HEK293T (cell line): ENCODE data around the gene NIN.

Source experiments
- CTCF ChIA-PET: fragments of 350-600 bp; formaldehyde crosslinking; extraction: SDS; loops from one replicate; lab custom pipeline; 2021; ENCODE audit warnings: antibody characterized with exemption, inconsistent platforms; lab: Yijun Ruan, JAX
- POLR2A ChIA-PET: fragments of 350-600 bp; formaldehyde crosslinking; extraction: SDS; loops from one replicate; lab custom pipeline; 2020; ENCODE audit warnings: antibody characterized with exemption, inconsistent platforms; lab: Yijun Ruan, JAX
- DNase-seq: peaks from one replicate; pipeline ENCODE4 v3.0.0; 2012; ENCODE audit warnings: mixed read lengths; ENCODE audit errors: extremely low spot score
- ARNT ChIP-seq: fragments of 450-650 bp; IDR thresholded peaks from 2 replicates; pipeline ENCODE4 v1.6.1; 2017; ENCODE audit warnings: mild to moderate bottlenecking
- BHLHE40 ChIP-seq: fragments of 450-650 bp; IDR thresholded peaks from 2 replicates; pipeline ENCODE4 v1.6.1; 2016; ENCODE audit warnings: mild to moderate bottlenecking, moderate library complexity, borderline replicate concordance
- CTBP1 ChIP-seq: fragments of 450-650 bp; IDR thresholded peaks from 2 replicates; pipeline ENCODE4 v1.6.1; 2016; ENCODE audit warnings: borderline replicate concordance
- ELF4 ChIP-seq: fragments of 450-650 bp; IDR thresholded peaks from 2 replicates; pipeline ENCODE4 v1.6.1; 2017; ENCODE audit warnings: antibody characterized with exemption
- FOXA1 ChIP-seq: fragments of 450-650 bp; IDR thresholded peaks from 2 replicates; pipeline ENCODE4 v1.6.1; 2016; ENCODE audit warnings: mild to moderate bottlenecking
- FOXK2 ChIP-seq: fragments of 450-650 bp; IDR thresholded peaks from 2 replicates; pipeline ENCODE4 v1.6.1; 2016; ENCODE audit warnings: mild to moderate bottlenecking
- FOXM1 ChIP-seq: fragments of 450-650 bp; IDR thresholded peaks from 2 replicates; pipeline ENCODE4 v1.6.1; 2017; ENCODE audit warnings: mild to moderate bottlenecking, borderline replicate concordance
- HDGF ChIP-seq: fragments of 450-650 bp; IDR thresholded peaks from 2 replicates; pipeline ENCODE4 v1.6.1; 2017; ENCODE audit warnings: antibody characterized with exemption, borderline replicate concordance
- L3MBTL2 ChIP-seq: fragments of 450-650 bp; conservative IDR thresholded peaks from 2 replicates; pipeline ENCODE4 v1.6.1; 2016; ENCODE audit warnings: mild to moderate bottlenecking
- LEF1 ChIP-seq: fragments of 450-650 bp; IDR thresholded peaks from 2 replicates; pipeline ENCODE4 v1.6.1; 2017; ENCODE audit warnings: mild to moderate bottlenecking, borderline replicate concordance
- NFRKB ChIP-seq: fragments of 450-650 bp; IDR thresholded peaks from 2 replicates; pipeline ENCODE4 v1.6.1; 2016; ENCODE audit warnings: mild to moderate bottlenecking, moderate library complexity
- PKNOX1 ChIP-seq: fragments of 450-650 bp; IDR thresholded peaks from 2 replicates; pipeline ENCODE4 v1.6.1; 2016
- SP1 ChIP-seq: fragments of 450-650 bp; IDR thresholded peaks from 2 replicates; pipeline ENCODE4 v1.6.1; 2017
- SUZ12 ChIP-seq: fragments of 450-650 bp; IDR thresholded peaks from 2 replicates; pipeline ENCODE4 v1.6.1; 2016; ENCODE audit warnings: mild to moderate bottlenecking
- TARDBP ChIP-seq: fragments of 450-650 bp; IDR thresholded peaks from 2 replicates; pipeline ENCODE4 v1.6.1; 2016
- ZNF384 ChIP-seq: fragments of 450-650 bp; IDR thresholded peaks from 2 replicates; pipeline ENCODE4 v1.6.1; 2016

NIN gene

GRCh38 chr14:50780393-50780792 lies 50.6 kb downstream of the NIN start:
- POLR2A ChIA-PET = interaction anchor here (0.8 kb wide), 1 partner anchor 70 kb away, joined by 3 read pairs; no protein-coding TSS in a partner anchor
- DNase-seq = no peak
- CTCF ChIA-PET = interaction anchor here (0.8 kb wide), 1 partner anchor 163 kb away, joined by 3 read pairs; no protein-coding TSS in a partner anchor
- no peak for TF ChIP-seq NFRKB

- POLR2A ChIA-PET = interaction anchor here (1.3 kb wide), 1 partner anchor 51 kb away, joined by 3 read pairs; no protein-coding TSS in a partner anchor
- TF ChIP-seq L3MBTL2 (no peak), ZNF384 (no peak), FOXK2 (no peak), ELF4 (no peak), FOXM1 (no peak), FOXA1 (no peak), PKNOX1 (no peak), LEF1 (no peak)
- DNase-seq = no peak
- CTCF ChIA-PET = interaction anchor here (0.6 to 4.0 kb wide), 9 partner anchors 8 to 182 kb away, joined by 3 to 32 read pairs (median 4); no protein-coding TSS in a partner anchor
These were observed 52.1 kb downstream of the NIN start for GRCh38 chr14:50778721-50779483.

- ChIA-PET POLR2A (interaction anchor here (1.3 kb wide), 1 partner anchor 237 kb away, joined by 3 read pairs; no protein-coding TSS in a partner anchor), CTCF (interaction anchor here (0.5 to 4.1 kb wide), 15 partner anchors 8 to 434 kb away, joined by 3 to 32 read pairs (median 6); partner anchors contain the start of gene ATL1)
- no peak for TF ChIP-seq SP1
- TF ChIP-seq ELF4 = no peak
- TF ChIP-seq HDGF = no peak
- TF ChIP-seq LEF1 = no peak
- TF ChIP-seq CTBP1 = no peak
- TF ChIP-seq ARNT = no peak
- no peak for TF ChIP-seq TARDBP
- TF ChIP-seq FOXM1 = no peak
- no peak for TF ChIP-seq SUZ12
- no peak for TF ChIP-seq FOXA1
- no peak for DNase-seq
These were observed 54.4 kb downstream of the NIN start for GRCh38 chr14:50776522-50776921.

- POLR2A ChIA-PET = interaction anchor here (1.0 to 1.3 kb wide), 2 partner anchors 85 to 236 kb away, joined by 3 to 5 read pairs; no protein-coding TSS in a partner anchor
- no peak for DNase-seq
- TF ChIP-seq ELF4 = no peak
- TF ChIP-seq TARDBP = no peak
- no peak for TF ChIP-seq SP1
- no peak for TF ChIP-seq HDGF
- no peak for TF ChIP-seq FOXM1
- no peak for TF ChIP-seq ARNT
- no peak for TF ChIP-seq CTBP1
- TF ChIP-seq NFRKB = no peak
- no peak for TF ChIP-seq L3MBTL2
- TF ChIP-seq ZNF384 = no peak
- no peak for TF ChIP-seq FOXA1
- no peak for TF ChIP-seq LEF1
- no peak for TF ChIP-seq SUZ12
- no peak for TF ChIP-seq BHLHE40
- TF ChIP-seq FOXK2 = no peak
- no peak for TF ChIP-seq PKNOX1
- CTCF ChIA-PET = interaction anchor here (0.9 to 4.1 kb wide), 9 partner anchors 10 to 456 kb away, joined by 3 to 32 read pairs (median 4); no protein-coding TSS in a partner anchor
These were observed 55.6 kb downstream of the NIN start for GRCh38 chr14:50775357-50775756.

GRCh38 chr14:50774542-50775267 lies 56.3 kb downstream of the NIN start:
- no peak for TF ChIP-seq BHLHE40
- TF ChIP-seq ARNT = no peak
- no peak for TF ChIP-seq ZNF384
- no peak for TF ChIP-seq ELF4
- TF ChIP-seq HDGF = no peak
- no peak for TF ChIP-seq PKNOX1
- TF ChIP-seq LEF1 = no peak
- TF ChIP-seq SUZ12 = no peak
- TF ChIP-seq FOXA1 = no peak
- no peak for TF ChIP-seq TARDBP
- TF ChIP-seq SP1 = no peak
- no peak for TF ChIP-seq FOXK2
- no peak for TF ChIP-seq NFRKB
- no peak for TF ChIP-seq L3MBTL2
- TF ChIP-seq FOXM1 = no peak
- no peak for TF ChIP-seq CTBP1
- no peak for DNase-seq
- ChIA-PET POLR2A (interaction anchor here (1.0 to 1.4 kb wide), 3 partner anchors 86 to 173 kb away, joined by 3 to 6 read pairs (median 5); partner anchors contain the start of gene SAV1), CTCF (interaction anchor here (0.5 to 4.1 kb wide), 15 partner anchors 10 to 455 kb away, joined by 3 to 32 read pairs (median 4); no protein-coding TSS in a partner anchor)
